Immature natural killer cell (primary cell): ENCODE measurements around the gene OR4A5. TPM values are rescaled to one million over a fixed set of nuclear protein-coding genes. Genes with fewer than 3 reads are reported as not detected.
"Not testable (repeated sequence)": the region's sequence is repeated elsewhere in the genome, so short reads cannot be mapped to it uniquely, and the experiment has no call there.

Experiments
- DNase-seq, 3 donors: peaks; one replicate each; pipeline ENCODE4 v3.0.0; 2022; ENCODE audit warnings: mixed read lengths in 1 of 3
- H3K27ac Mint-ChIP-seq, 6 donors: one replicate each; pipeline ENCODE4 v1.8.0; 2020; ENCODE audit warnings: mixed read lengths in 6 of 6, mild to moderate bottlenecking in 5 of 6, inconsistent platforms in 4 of 6, moderate library complexity in 3 of 6
- H3K27me3 Mint-ChIP-seq, 3 donors: one replicate each; pipeline ENCODE4 v1.8.0; 2020 to 2021; ENCODE audit warnings: low read depth in 3 of 3, mild to moderate bottlenecking in 3 of 3, mixed read lengths in 3 of 3, moderate library complexity in 3 of 3, inconsistent platforms in 1 of 3
- H3K36me3 Mint-ChIP-seq, 3 donors: one replicate each; pipeline ENCODE4 v1.8.0; 2020; ENCODE audit warnings: mixed read lengths in 3 of 3, inconsistent platforms in 2 of 3, mild to moderate bottlenecking in 2 of 3
- H3K4me1 Mint-ChIP-seq, 2 donors: one replicate each; pipeline ENCODE4 v1.8.0; 2020; ENCODE audit warnings: inconsistent platforms in 2 of 2, mild to moderate bottlenecking in 2 of 2, mixed read lengths in 2 of 2, moderate library complexity in 1 of 2
- H3K4me3 Mint-ChIP-seq, 5 donors: one replicate each; pipeline ENCODE4 v1.8.0; 2020; ENCODE audit warnings: mild to moderate bottlenecking in 5 of 5, mixed read lengths in 5 of 5, inconsistent platforms in 3 of 5, moderate library complexity in 3 of 5
- H3K9me3 Mint-ChIP-seq, 6 donors: one replicate each; pipeline ENCODE4 v1.8.0; 2020; ENCODE audit warnings: mild to moderate bottlenecking in 6 of 6, mixed read lengths in 6 of 6, inconsistent platforms in 4 of 6, moderate library complexity in 3 of 6
- polyA plus RNA-seq, 3 donors: library from polyadenylated mRNA; unstranded; fragments of 300-500 nt; fragmentation: Illumina TruSeq; gene quantifications; one replicate each; pipeline ENCODE4 v1.2.3, GENCODE V29; 2021

The OR4A5 gene, protein sequence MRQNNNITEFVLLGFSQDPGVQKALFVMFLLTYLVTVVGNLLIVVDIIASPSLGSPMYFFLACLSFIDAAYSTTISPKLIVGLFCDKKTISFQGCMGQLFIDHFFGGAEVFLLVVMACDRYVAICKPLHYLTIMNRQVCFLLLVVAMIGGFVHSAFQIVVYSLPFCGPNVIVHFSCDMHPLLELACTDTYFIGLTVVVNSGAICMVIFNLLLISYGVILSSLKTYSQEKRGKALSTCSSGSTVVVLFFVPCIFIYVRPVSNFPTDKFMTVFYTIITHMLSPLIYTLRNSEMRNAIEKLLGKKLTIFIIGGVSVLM
- polyA plus RNA-seq: not detected

DNA sequence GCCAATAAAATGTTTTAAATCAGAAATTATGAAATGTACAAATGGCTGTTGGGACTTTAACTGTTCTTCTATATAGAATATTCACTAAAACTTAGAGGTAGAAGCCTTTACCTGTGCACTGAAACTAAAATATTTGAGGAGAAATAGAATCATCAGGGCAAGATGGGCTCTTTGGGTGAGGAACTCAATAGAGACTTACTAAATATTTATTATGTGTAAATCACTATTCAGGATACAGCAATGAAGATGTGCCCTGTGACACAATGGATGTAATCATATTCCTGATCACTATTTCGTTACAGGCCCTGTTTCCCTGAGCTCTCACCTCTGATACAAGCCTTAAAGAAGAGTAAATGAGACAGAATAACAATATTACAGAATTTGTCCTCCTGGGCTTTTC lies at the start of gene OR4A5:
OR4A5 (plus strand) TSS at position 301 of the 400 bp plus-strand sequence; CDS start at position 354, 53 bp downstream.
- H3K36me3 Mint-ChIP-seq, H3K27ac Mint-ChIP-seq: not testable (repeated sequence)
- peaks cover 20 to 69% (median 45%) of the 10 kb centered on the region in 6 donors for H3K9me3 Mint-ChIP-seq

DNA sequence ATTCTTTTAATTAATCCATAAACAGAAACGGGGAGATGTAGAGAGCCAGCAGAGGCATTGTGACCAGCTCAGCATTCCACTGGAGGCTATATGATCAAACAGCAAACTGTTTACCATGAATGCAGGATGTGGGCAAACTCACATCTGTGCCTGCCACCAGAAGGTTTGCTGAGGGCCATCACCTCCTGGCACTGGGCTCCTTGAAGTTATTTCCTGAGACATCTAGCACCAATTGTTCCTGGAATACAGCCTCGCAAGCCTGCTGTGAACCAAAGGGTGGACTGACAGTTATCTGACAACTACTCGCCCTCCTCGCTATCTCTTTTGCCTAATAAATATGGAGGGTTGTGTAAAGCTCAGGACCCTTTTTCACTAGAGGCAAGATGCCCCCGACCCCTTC lies 13.5 kb downstream of the OR4A5 start:
- DNase-seq, H3K27me3 Mint-ChIP-seq, H3K27ac Mint-ChIP-seq, H3K4me1 Mint-ChIP-seq, H3K36me3 Mint-ChIP-seq, H3K4me3 Mint-ChIP-seq: not testable (repeated sequence)
- peaks cover 10 to 59% (median 35%) of the 10 kb centered on the region in 6 donors for H3K9me3 Mint-ChIP-seq

More for the DNA sequence above, at the start of gene OR4A5:
- H3K4me3 Mint-ChIP-seq, DNase-seq, H3K4me1 Mint-ChIP-seq, H3K27me3 Mint-ChIP-seq: not testable (repeated sequence)

Other genes starting within 250 kb of the OR4A5 start
- not detected for gene OR4C46, start 102.8 kb upstream of the OR4A5 start, polyA plus RNA-seq